NK-92 treated with Interleukin-12 subunit alpha and Interleukin-12 subunit beta, amount 100 ng/mL, for 24 hours (cell line): ENCODE data around the gene NRG2.

ENCODE experiments used
- DNase-seq: peaks from one replicate; lab custom pipeline; 2025; lab: John Stamatoyannopoulos, UW

Gene NRG2

DNA sequence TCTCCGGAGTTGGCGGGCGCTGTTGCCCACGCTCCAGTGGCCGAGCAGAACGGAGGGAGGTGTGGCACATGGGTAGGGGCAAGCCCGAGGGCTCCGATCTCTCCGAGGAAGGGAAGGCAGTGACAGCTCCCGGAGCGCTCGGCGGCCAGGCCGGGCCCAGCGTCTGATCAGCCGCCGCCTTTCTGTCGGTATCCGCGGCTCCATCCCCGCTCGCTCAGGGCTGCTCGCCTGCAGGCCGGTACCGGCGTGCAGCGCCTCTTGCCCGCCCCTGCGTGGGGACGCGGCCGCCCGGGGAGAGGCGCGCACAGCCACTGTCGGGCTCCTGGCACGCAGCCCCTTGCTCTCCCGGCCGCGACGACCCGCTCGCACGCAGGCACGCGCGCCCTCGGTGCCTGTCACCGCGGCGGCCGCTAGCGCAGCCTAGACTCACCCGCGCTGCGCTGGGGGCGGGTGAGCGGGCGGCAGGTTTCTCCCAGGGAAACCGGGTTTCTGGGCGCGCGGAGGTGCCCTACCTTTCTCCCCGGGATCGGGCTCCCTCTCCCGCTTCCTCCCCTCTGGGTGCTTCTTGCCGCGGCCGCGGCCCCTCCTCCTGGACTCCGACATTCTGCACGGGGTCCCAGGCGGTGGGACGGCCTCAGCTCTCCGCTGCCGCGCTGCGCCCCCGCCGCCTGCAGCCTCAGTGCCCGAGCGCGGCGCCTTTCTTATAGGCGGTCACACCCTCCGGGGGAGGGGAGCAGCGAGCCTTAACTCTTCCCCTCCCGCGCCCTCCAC is 139.1 kb downstream of the NRG2 start:
- DNase-seq, result no peak

- no peak for DNase-seq
These were observed 139.7 kb downstream of the NRG2 start for GRCh38 chr5:139903450-139903794.

DNA sequence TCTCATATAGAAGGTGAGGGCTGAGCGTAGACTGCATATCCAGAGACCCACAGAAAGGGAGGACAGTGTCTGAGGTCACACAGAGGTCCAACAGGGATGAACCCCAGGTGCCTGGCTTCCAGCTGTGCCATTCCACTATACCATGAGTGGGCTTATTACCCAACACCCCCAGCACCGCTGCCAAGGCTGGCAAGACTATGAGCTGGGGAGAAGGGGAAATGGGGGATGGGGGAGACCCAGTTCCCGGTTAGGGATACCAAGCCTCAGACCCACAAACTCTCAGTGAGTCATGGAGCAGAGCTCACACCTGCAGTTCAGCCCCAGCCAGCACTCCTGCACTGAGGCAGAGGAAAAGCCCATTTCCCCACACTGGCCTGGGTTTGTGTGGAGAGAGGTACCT is 141.1 kb downstream of the NRG2 start:
- DNase-seq, result no peak

- DNase-seq, result no peak
These were observed 141.9 kb downstream of the NRG2 start for GRCh38 chr5:139901251-139901575.

DNA sequence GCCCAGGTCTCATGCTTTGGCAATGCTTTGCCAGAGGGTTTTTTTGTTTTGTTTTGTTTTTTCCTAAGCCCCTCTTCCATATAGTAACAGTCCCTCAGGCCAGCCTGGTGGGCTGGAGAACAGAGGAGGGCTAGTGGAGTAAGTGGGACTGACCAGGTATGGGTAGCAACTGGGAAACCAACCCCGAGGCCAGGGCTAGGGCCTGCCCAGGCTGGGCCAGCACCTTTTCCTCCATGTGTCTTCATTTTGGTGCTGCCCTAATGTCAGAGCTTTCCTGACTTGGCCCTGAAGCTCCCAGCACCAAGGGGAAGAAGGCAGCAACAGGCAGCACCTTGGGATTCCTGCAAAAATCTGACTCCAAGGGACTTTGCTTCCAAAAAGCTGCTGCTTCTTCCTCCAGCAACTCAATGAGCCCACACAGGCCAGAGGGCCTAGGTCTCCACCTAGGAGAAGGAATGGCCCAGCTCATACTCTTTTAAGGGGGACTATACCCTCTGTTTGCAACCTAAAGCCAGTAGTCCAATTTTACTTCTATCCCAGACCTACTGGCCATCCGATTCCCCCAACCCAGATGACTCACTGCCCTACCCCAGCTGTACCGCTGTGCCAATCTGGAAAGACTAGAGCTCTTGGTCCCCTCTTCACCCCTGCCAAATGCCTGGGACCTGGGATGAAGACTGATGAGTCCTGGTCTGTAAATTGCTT is 142.4 kb downstream of the NRG2 start:
- no peak for DNase-seq

DNA sequence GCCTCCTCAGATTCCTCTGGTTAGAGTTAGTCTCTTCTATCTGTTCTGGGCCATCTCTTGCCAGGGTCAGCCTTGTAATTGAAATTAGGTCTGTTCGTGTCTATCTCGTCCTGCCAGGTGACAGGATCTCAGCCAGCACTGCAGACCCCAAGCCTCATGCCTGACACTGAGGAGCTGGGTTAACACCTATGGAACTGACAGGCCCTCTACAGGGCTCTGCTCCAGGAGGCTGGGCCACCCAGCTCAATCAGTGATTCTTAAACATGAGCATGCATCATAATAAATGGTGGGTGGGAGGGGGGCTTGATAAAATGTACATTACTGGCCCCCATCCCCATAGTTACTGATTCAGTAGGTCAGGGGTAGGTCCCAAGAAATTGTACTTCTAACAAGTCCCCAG is 144.1 kb downstream of the NRG2 start:
- no peak for DNase-seq

DNA sequence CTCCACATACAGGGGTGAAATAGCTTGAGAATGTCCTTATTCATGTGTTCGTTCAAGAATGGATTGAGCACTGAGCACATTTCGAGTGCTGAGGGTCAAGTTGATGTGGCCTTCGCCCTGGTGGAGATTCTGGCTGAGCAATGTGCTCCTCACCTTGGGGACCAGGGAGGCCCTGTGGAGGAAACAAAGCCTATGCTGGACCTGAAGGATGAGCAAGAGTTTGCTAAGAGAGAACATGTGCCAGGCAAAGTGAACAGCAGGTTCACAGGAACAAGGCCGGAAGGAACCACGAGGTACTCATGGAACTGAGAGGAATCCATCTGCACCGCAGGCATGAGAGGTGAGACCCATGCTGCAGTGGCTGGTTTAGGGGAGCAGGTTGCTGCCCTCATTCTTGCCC is 145.1 kb downstream of the NRG2 start:
- no peak for DNase-seq

- no peak for DNase-seq
These were observed 145.8 kb downstream of the NRG2 start for GRCh38 chr5:139897342-139897741.

DNA sequence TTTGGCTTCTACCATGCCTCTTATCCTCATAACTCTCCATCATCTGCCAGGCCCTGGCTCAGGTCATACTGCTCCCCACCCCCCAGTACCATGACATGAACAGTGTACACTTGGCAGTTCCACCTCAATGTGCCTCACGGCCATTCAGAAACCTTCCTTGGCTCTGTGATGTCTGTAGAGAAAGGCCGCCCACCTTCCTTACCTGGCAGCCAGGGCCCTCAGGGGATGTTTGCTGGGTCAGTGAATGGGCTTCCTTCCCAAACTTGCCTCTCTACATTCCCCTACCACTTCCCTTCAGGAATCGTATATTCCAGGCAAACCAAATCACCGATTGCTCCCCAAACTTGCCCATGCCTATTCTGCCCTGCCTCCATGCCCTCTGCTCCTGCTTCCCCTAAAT is 146.4 kb downstream of the NRG2 start:
- DNase-seq, result no peak

DNA sequence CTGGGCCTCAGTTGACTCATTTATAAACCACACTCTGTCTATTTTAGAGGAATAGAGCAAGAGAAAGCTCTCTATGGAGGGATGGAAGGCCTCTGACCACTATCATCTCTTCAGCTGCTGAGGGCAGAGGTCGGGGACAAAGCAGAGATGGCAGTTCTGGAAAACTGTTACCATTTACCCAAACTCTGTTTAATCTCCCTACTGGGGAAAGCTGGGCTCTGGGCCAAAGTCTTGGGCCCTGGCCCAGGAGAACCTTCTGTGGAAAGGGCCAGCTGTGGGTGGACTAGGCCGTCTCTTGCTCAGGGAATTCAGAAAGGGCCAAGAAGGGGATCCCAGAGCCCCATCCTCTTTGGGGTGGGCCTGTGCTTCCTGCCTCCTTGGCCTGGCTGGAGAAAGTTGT is 147.5 kb downstream of the NRG2 start:
- DNase-seq, result no peak

- no peak for DNase-seq
These were observed 148.1 kb downstream of the NRG2 start for GRCh38 chr5:139895046-139895445.

DNA sequence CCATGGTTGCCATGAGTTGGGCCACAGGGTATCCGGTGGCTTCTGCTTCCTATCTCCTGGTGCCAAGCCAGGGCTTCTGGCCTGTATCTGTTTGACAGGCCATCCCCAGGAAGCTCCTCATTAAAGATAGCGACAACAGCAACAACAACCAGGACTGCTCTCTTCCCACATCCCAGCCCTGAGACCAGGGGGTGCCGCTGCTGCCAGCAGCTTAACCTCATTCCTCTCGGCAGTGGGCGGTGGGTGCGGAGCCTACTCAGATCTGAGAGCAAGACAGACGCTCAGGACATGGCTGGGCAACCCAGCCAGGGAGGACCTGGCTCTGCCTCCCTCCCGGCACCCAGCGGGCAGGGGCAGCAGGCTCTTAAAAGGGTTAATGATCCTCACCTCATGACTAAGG is 149.2 kb downstream of the NRG2 start:
- no peak for DNase-seq

DNA sequence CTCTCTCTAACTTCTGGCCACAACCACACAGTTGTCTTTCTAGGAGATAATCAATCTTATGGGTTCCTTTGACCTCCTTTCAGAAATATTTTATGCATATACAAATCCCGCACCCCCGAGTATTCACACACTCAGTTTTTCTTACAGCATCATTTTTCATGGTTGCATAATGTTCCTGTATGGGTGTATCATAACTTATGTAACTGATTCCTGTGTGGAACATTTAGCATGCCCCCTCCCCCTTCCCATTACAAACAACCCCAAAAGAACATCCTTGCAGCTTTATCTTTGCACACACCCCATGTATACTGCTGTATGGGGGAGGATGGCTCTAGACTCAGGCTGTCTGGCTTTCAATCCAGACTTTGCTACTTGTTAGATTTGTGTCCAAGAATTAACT is 153.7 kb downstream of the NRG2 start:
- DNase-seq, result no peak

- no peak for DNase-seq
These were observed 154.7 kb downstream of the NRG2 start for GRCh38 chr5:139888370-139888769.

GRCh38 chr5:139886213-139886612 is 156.9 kb downstream of the NRG2 start:
- DNase-seq, result no peak

DNA sequence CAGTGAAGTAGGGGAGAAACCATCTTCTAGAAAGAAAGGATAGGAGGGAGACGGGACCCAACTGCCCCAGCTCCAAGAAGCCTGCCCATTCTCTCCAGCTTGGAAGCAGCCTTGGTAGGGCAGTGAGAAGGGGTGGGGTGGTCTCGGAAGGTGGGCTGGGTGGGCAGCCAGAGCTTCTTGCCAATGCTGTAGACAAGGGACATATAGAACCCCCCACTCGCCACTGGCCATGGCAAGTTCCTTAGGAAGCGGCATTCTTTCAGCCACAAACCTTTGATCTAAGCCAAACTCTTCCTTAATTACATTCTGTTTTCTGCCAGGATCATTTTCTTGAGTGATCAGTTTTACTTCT is 157.3 kb downstream of the NRG2 start:
- no peak for DNase-seq

DNA sequence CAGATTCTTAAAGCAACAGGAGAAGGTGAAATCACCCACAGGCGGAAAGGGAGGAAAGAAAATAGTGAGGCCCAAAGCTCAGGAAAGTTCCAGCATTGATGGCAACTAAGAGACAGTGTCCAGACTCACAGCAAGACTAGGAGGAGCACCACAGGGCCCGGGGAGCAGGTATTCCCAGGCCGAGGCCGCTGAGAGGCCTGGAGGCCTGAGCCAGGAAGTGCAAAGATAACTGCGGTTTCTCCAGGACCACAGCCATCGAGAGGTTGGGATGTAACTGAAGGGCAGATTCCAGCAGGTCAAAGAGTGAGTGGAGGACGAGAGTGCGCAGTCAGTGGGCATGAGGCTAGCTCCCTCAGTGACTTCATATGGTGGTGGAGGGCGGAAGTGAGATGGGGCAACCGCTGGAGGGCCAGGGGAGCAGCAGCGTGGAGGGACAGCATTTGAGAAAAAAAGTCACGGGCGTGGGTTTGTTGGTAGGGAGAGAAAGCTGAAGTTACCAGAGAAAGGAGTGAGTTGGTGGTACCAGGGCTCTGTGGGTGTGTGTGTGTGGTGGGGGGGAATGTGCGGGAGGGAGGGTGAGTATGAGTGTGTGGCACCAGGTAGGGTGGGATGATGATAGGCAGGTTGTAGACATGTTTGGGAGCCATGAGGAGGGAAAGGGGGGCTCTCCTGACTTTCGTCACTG is 157.8 kb downstream of the NRG2 start:
- DNase-seq, result no peak

DNA sequence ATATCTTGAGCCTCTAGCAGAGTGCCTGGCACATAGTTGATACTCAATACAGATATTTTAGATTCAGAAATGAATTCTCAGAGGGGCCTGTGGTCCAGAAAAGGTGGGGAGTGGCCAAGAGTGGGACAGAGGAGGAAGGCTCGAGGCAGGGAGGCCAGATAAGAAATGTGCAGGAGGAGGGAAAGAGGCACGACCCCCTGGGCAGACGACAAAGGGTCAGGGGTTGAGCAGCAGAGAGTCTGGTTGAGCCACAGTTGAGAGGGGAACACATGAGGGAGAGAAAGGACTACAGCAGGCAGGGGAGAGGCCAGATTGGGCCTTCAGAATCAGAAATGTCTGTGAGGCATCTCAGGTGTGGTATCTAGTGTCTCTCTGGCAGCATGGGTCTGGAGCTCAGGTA is 158.4 kb downstream of the NRG2 start:
- DNase-seq, result no peak

DNA sequence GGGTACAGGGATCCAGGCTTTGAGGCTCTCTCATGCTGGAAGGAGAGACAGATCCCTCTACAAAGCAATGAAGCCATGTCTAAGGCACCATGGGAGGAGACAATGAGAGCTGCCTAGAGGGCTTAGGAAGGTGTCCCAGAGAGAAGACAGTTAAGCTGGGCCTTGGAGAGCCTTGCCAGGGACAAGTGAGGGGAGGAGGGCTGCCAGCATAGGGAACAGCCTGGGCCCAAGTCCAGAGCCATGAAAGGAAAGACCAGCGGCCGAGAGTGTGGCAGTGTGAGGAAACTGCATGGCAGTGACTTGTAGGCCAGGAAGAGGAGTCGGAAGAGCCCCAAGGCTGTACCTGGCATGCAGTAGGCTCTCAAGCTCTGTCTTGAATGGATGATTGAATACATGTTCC is 159.0 kb downstream of the NRG2 start:
- DNase-seq, result no peak

DNA sequence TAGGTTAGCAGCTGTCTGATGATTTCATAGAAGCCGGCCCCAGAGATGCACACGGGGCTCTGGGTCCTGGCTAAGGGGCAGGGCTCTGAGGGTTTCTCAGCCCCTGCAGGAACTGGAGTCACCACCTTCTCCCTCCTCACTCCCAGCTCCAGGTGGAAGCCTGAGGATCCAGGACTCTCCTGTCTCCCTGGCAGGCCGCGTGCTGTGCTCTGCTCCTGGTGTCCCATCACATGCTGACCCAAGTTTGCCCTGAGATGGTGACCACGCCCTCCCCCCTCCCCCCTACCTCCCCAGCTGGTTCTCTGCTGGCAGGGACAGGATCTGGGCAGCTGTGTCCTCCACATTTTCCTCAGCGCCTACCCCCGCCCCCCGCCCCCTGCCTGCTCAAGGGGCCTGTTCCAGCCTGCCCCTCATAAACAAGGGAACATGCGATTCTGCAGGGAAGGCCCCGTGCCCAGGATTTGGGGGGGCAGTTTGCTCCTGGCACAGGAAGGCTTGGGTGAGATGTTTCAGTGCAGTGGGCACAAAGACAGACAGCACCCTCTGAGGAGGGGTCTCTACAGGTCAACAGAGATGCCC is 160.0 kb downstream of the NRG2 start:
- no peak for DNase-seq

- DNase-seq, result no peak
These were observed 160.8 kb downstream of the NRG2 start for GRCh38 chr5:139882316-139882715.

DNA sequence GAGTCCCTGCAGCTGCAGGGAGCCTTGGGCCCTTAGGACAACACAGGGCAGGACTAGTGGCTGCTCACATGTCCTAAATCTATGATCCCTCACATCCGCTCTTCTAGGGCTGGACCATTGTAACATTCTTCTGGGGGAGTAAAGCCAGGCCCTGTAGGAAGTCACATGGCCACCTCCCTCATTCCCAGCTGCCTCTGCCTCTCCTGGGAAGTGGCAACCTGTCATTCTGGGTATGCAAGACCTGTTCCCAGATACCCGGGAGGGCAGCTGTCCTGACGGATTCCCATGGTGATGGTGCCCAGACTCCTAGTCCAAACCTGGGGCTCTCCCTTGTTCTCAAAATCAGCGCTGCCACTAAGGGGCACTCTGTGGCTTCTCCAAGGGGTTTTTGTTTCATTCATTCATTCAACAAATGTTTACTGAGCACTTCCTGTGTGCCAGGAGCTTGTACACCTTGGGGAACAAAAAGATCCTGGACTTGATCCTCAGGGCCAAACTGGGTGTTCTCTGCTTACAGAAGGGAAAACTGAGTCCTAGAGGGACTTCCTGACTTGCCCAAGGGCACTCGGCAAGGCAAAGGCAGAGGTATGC is 161.9 kb downstream of the NRG2 start:
- no peak for DNase-seq
